ENCODE measurements around the gene SLC26A8.

- no peak for TF ChIP-seq CTCF (IDR thresholded peaks at IDR 0.05)
- TF ChIP-seq POLR2AphosphoS5 (IDR thresholded peaks at IDR 0.05; ENCODE audit: low read depth, low read length) = no peak
- TF ChIP-seq TCF7L2 (IDR thresholded peaks at IDR 0.05; ENCODE audit: low read depth, low read length) = no peak
These were observed 24.0 kb downstream of the SLC26A8 start for GRCh38 chr6:36000451-36000850.

Measured in Panc1 (cell line).